Breast epithelium (tissue), 3 donors: ENCODE results near the gene PER3.

ENCODE experiments used
- CTCF ChIP-seq, 3 donors: fragments of 450-650 bp; IDR thresholded peaks; one replicate each; pipeline ENCODE4 v1.5.1; 2016 to 2017; ENCODE audit warnings: antibody characterized with exemption in 3 of 3, mild to moderate bottlenecking in 3 of 3, moderate library complexity in 3 of 3
- POLR2A ChIP-seq: fragments of 450-650 bp; IDR thresholded peaks from one replicate; pipeline ENCODE4 v1.6.1; 2016; ENCODE audit warnings: antibody characterized with exemption, mild to moderate bottlenecking, moderate library complexity

GRCh38 chr1:7861452-7861851 lies 77.4 kb downstream of the PER3 start:
- TF ChIP-seq CTCF (IDR thresholded peaks at IDR 0.05) (no peak), POLR2A (no peak)
